Smooth muscle cell (in vitro differentiated cells): Measurements from ENCODE around the gene NOTCH1. TPM values are rescaled to one million over a fixed set of nuclear protein-coding genes. Genes with fewer than 3 reads are reported as not detected.

Source experiments
- DNase-seq: peaks from one replicate; lab custom pipeline; 2025; ENCODE audit not compliant: unreplicated experiment; lab: John Stamatoyannopoulos, UW
- H2AFZ ChIP-seq: fragments of 200-600 bp; sonication (generic); 2 replicates; pipeline ENCODE4 v1.6.0; 2016; ENCODE audit warnings: antibody characterized with exemption, low read depth, mild to moderate bottlenecking
- H3F3A ChIP-seq: fragments of 200-600 bp; sonication (generic); 2 replicates; pipeline ENCODE4 v1.6.0; 2017; ENCODE audit warnings: antibody characterized with exemption, low read depth
- H3K27ac ChIP-seq: fragments of 200-600 bp; sonication (generic); 2 replicates; pipeline ENCODE4 v1.5.1; 2016; ENCODE audit warnings: low read depth, mild to moderate bottlenecking
- H3K27me3 ChIP-seq: fragments of 200-600 bp; sonication (generic); 2 replicates; pipeline ENCODE4 v1.6.1; 2016; ENCODE audit warnings: low read depth, mild to moderate bottlenecking
- H3K36me3 ChIP-seq: fragments of 200-600 bp; sonication (generic); 2 replicates; pipeline ENCODE4 v1.5.1; 2016; ENCODE audit warnings: low read depth
- H3K4me1 ChIP-seq: fragments of 200-600 bp; sonication (generic); 2 replicates; pipeline ENCODE4 v1.5.1; 2016; ENCODE audit warnings: low read depth
- H3K4me2 ChIP-seq: fragments of 200-600 bp; sonication (generic); 2 replicates; pipeline ENCODE4 v1.6.0; 2016; ENCODE audit warnings: mild to moderate bottlenecking
- H3K4me3 ChIP-seq: fragments of 200-600 bp; sonication (generic); 2 replicates; pipeline ENCODE4 v1.5.1; 2016; ENCODE audit warnings: mild to moderate bottlenecking
- H3K79me2 ChIP-seq: fragments of 200-600 bp; sonication (generic); 2 replicates; pipeline ENCODE4 v1.6.0; 2016; ENCODE audit warnings: low read depth, mild to moderate bottlenecking
- H3K9ac ChIP-seq: fragments of 200-600 bp; sonication (generic); 2 replicates; pipeline ENCODE4 v1.6.0; 2016; ENCODE audit warnings: low read depth
- H3K9me3 ChIP-seq: fragments of 200-600 bp; sonication (generic); replicated peaks from 2 replicates; pipeline ENCODE4 v1.5.1; 2016; ENCODE audit warnings: low read depth
- H4K20me1 ChIP-seq: fragments of 200-600 bp; sonication (generic); 2 replicates; pipeline ENCODE4 v1.6.0; 2016; ENCODE audit warnings: low read depth
- WGBS: methylation state at CpG from one replicate; pipeline ENCODE4 v1.1.7; 2016; ENCODE audit warnings: low lambda C conversion rate; 5-methylcytosine and 5-hydroxymethylcytosine counted together
- polyA plus RNA-seq: library from polyadenylated mRNA; unstranded; fragments of >200 nt; fragmentation: Nextera tagmentation; extraction: Ambion mirVana; gene quantifications from 2 replicates; pipeline ENCODE4 v1.2.1, GENCODE V29; 2016
- total RNA-seq: library from RNA; depleted of rRNA; stranded (reverse); fragments of >200 nt; gene quantifications from 2 replicates; pipeline ENCODE4 v1.2.3, GENCODE V29; 2014
- TF ChIP-seq, protein P1 (sequence below): fragments of 200-600 bp; sonication (generic); IDR thresholded peaks from 2 replicates; pipeline ENCODE4 v1.5.1; 2017; ENCODE audit warnings: borderline replicate concordance, mild to moderate bottlenecking, antibody characterized with exemption; ENCODE audit not compliant: insufficient read depth, poor library complexity, severe bottlenecking

NOTCH1 gene
- total and polyA plus RNA-seq, 2 experiments from 2014 or later: 7.2 to 13.2 TPM

DNA sequence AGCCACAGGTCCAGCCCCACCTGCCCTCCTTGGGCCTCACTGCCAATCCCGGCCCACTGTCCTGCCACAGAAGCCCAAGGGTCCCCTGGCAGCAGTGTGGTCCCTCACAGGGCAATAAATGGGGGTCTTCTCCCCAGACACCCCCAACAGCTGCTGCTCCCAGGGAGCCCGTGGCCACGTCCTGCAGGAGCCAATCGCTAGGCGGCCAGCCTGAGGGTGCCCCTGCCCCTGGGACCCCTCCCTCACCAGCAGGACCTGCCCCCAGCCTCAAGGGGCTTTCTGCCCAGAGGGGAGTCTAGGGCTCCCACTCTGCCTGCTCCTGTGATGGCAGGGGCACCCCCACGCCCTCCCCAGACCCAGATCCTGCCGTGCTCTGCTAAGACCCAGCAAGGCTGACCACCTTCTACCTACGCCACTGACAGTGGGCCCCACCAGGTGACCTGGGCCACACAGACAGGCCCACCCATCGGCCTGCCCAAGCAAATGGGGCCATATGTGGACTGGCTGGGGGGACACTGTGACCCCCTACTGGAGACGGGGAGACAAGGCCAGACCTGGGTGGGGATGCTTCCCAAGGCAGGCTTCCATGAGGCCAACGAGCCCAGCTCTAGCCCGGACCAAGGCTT, 17.0 kb downstream of the NOTCH1 start:
- H2AFZ ChIP-seq: no peak overlapping the region
- peaks cover 25% of the 10 kb centered on the region for H3K4me1 ChIP-seq
- H3K9ac ChIP-seq: no peak overlapping the region
- H3K36me3 ChIP-seq: no peaks in the 10 kb centered on the region
- H4K20me1 ChIP-seq: peaks cover 99% of the 10 kb centered on the region
- TF ChIP-seq, protein P1, sequence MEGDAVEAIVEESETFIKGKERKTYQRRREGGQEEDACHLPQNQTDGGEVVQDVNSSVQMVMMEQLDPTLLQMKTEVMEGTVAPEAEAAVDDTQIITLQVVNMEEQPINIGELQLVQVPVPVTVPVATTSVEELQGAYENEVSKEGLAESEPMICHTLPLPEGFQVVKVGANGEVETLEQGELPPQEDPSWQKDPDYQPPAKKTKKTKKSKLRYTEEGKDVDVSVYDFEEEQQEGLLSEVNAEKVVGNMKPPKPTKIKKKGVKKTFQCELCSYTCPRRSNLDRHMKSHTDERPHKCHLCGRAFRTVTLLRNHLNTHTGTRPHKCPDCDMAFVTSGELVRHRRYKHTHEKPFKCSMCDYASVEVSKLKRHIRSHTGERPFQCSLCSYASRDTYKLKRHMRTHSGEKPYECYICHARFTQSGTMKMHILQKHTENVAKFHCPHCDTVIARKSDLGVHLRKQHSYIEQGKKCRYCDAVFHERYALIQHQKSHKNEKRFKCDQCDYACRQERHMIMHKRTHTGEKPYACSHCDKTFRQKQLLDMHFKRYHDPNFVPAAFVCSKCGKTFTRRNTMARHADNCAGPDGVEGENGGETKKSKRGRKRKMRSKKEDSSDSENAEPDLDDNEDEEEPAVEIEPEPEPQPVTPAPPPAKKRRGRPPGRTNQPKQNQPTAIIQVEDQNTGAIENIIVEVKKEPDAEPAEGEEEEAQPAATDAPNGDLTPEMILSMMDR: no peak
- peaks cover 43% of the 10 kb centered on the region for H3K79me2 ChIP-seq
- H3K9me3 ChIP-seq: no peaks in the 10 kb centered on the region
- H3K27ac ChIP-seq: no peak overlapping the region
- H3K4me3 ChIP-seq: no peak overlapping the region
- no peak for DNase-seq
- 96% methylated on average over 12 of the region's 12 CpGs for WGBS
- H3K27me3 ChIP-seq: no peaks in the 10 kb centered on the region
- no peaks in the 10 kb centered on the region for H3F3A ChIP-seq
- H3K4me2 ChIP-seq: no peak overlapping the region

DNA sequence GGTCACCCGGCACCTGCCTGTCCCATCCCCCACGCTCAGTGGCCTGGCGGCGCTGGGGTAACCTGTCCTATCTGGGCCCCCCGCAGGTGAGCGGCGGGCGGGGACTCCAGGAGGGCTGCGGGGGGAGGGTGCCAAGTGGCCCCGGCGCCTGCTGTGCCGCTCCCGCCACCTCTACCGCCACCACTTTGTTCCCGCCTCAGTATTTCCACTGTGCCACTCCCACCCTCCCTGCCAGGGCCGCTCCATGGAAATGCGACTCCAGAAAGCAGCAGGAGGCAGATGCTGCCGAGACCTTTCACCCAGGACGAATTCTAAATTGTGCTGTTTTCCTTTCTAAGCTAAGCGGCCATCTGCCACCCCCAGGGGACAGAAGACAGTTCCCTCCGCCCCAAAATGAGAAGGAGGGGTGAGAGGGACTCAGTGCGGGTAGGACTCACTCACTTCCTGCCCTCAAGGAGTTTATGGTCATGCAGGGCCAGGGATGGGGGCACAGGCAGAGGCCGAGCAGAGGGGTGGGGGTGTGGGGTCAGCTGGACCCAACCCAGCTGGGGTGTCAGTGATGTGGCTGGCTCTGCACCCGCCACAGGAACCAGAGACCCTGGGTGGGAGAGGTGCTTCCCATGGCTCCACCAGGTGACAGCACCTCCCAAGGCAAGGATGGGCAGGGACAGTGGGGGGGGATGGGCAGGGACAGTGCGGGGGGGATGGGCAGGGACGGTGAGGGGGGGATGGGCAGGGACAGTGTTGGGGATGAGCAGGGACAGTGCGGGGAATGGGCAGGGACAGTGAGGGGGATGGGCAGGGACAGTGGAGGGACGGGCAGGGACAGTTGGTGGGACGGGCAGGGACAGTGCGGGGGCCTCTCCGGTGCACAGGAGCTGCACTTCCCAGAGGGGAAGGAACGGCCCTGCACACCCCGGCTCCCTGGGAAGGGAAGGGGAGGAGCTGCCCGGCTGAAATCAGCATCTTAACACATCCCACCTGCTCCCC, 17.8 kb downstream of the NOTCH1 start:
- H3K9ac ChIP-seq: no peak overlapping the region

DNA sequence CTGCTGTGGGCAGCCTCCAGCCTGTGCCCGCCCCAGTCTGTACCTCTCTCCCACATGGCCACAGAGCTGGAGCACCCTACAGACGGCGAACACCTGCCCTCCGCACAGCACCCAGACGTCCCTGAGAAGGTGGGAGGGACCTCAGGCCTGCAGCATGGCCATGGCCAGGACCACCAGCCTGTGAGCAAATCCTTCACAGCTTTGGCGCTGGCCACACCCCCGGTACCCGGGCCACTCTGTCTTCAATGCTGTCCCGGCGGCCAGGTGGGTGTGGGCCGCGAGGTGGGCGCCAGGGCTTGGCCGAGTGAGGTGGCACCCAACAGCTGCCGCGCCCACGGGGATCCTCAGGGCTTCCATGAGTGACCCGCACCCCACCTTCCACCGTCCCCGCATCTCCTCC, 18.7 kb downstream of the NOTCH1 start:
- Histone ChIP-seq H3K4me1 (peaks cover 25% of the 10 kb centered on the region), H3K79me2 (peaks cover 28% of the 10 kb centered on the region), H3K9me3 (no peaks in the 10 kb centered on the region), H3F3A (no peaks in the 10 kb centered on the region), H2AFZ (no peak overlapping the region), H3K4me3 (no peak overlapping the region), H3K36me3 (no peaks in the 10 kb centered on the region), H3K27ac (no peak overlapping the region), H3K27me3 (no peaks in the 10 kb centered on the region), H4K20me1 (peaks cover 99% of the 10 kb centered on the region), H3K4me2 (no peak overlapping the region), H3K9ac (no peak overlapping the region)
- TF ChIP-seq, protein P1: no peak
- DNase-seq: no peak
- 88% methylated on average over 20 of the region's 20 CpGs for WGBS

More for the DNA sequence above, 17.8 kb downstream of the NOTCH1 start:
- WGBS: 85% methylated on average over 28 of the region's 34 CpGs
- Histone ChIP-seq H3K9me3 (no peaks in the 10 kb centered on the region), H3K4me2 (no peak overlapping the region), H3F3A (no peaks in the 10 kb centered on the region), H3K36me3 (no peaks in the 10 kb centered on the region), H3K27me3 (no peaks in the 10 kb centered on the region), H3K4me1 (peaks cover 25% of the 10 kb centered on the region), H3K79me2 (peaks cover 36% of the 10 kb centered on the region), H3K27ac (no peak overlapping the region), H4K20me1 (peaks cover 99% of the 10 kb centered on the region), H3K4me3 (no peak overlapping the region), H2AFZ (no peak overlapping the region)
- TF ChIP-seq, protein P1: no peak
- peak; percentile 14 for DNase-seq
